ENCODE data around the gene UBA1.

DNA sequence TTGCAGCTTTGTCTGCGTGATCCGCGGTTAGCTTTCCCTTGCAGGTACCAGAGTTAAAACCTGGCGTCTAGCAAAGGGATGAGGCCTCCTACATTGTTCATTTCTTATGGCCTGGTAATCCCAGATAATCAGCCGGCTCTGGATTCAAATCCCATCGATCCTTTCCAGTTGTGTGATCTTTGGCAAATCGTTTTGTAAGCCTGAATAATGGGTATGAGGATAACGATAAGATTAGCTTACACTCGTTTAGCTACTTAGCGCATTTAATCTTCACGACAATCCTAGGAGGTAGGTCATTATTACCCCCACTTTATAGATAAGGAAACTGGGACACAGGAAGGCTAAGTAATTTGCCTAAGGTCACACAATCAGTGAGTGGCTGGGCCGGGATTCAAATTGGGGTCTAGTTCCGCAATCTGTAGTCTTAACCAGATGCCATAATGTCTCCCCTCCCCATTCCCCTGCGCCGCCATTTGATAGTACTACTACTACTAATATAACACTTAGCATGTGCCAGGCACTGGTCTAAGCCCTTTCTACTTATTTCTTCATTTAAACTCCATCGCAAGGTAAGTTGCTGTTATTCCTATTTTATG is 1.7 kb upstream of the UBA1 start:
- TF ChIP-seq, protein P1, sequence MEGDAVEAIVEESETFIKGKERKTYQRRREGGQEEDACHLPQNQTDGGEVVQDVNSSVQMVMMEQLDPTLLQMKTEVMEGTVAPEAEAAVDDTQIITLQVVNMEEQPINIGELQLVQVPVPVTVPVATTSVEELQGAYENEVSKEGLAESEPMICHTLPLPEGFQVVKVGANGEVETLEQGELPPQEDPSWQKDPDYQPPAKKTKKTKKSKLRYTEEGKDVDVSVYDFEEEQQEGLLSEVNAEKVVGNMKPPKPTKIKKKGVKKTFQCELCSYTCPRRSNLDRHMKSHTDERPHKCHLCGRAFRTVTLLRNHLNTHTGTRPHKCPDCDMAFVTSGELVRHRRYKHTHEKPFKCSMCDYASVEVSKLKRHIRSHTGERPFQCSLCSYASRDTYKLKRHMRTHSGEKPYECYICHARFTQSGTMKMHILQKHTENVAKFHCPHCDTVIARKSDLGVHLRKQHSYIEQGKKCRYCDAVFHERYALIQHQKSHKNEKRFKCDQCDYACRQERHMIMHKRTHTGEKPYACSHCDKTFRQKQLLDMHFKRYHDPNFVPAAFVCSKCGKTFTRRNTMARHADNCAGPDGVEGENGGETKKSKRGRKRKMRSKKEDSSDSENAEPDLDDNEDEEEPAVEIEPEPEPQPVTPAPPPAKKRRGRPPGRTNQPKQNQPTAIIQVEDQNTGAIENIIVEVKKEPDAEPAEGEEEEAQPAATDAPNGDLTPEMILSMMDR (IDR thresholded peaks at IDR 0.05) = no peak
- no peak for TF ChIP-seq POLR2A (IDR thresholded peaks at IDR 0.05; ENCODE audit: low read depth)
- no peak for TF ChIP-seq POLR2AphosphoS5 (IDR thresholded peaks at IDR 0.05)
- TF ChIP-seq EP300 (IDR thresholded peaks at IDR 0.05) = no peak

Measured in esophagus muscularis mucosa (tissue), 4 donors.